Measurements from ENCODE around the gene ACVR1C.
A peak's percentile ranks its signal among the peaks of the same experiment; 100 is the strongest.
"Not testable (repeated sequence)": the region's sequence is repeated elsewhere in the genome, so short reads cannot be mapped to it uniquely, and the experiment has no call there.

Gene ACVR1C

DNA sequence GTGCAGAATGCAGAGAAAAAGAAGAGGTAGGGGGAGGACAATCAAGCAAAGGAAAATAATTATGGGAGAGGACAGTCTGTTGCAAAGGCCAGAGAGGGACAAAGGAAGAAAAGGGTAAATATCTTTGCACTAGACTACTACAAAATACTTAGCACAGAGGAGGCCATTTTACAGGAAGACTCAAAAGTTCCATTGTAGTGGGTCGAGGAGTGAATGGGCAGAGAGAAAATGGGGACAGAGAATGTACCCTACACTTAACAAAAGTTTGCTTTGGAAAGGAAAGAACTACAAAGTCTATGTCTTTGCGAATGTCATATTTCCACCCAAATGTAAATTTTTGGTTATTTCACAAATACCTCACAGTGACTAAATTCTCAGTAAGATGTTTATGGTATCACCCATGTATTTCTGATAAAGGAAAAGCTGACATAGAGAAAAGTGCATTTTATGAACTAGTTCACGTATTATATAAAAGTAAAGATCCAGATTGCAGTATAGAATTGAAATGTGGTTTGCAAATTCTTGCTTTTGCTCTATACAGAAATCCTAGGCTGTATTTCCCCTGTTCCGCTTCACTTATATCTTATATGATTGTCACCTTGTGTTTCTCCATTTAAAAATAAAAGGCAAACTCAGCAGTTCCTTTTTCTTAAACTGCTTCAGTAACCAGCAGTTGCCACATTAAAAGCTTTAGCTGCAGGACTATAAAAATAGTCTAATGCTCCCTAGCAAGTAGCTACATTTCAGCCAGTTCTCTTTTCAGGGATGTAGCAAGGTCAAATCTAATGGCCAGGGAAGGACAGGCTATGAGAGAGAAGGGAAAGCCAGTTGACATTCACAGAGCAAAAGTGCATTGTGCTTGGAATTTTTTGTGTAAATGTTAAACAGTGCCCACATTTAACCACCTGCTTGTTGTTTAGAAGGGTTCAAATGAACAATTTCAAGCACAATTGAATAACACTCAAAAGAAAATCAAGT, 105.1 kb downstream of the ACVR1C start:
- Mint-ChIP-seq H3K4me3 (no peak overlapping the region), H3K36me3 (ENCODE audit: low read depth) (no peaks in the 10 kb centered on the region), H3K27ac (peak overlapping the region in 1 of 3 experiments; percentile 40), H3K4me1 (no peaks in the 10 kb centered on the region), H3K9me3 (no peaks in the 10 kb centered on the region), H3K27me3 (ENCODE audit: low read depth) (peaks cover 4% of the 10 kb centered on the region)
- TF ChIP-seq, protein P1, sequence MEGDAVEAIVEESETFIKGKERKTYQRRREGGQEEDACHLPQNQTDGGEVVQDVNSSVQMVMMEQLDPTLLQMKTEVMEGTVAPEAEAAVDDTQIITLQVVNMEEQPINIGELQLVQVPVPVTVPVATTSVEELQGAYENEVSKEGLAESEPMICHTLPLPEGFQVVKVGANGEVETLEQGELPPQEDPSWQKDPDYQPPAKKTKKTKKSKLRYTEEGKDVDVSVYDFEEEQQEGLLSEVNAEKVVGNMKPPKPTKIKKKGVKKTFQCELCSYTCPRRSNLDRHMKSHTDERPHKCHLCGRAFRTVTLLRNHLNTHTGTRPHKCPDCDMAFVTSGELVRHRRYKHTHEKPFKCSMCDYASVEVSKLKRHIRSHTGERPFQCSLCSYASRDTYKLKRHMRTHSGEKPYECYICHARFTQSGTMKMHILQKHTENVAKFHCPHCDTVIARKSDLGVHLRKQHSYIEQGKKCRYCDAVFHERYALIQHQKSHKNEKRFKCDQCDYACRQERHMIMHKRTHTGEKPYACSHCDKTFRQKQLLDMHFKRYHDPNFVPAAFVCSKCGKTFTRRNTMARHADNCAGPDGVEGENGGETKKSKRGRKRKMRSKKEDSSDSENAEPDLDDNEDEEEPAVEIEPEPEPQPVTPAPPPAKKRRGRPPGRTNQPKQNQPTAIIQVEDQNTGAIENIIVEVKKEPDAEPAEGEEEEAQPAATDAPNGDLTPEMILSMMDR (IDR thresholded peaks at IDR 0.05; ENCODE audit: unreplicated experiment in 3 of 3) = no peak

- not testable (repeated sequence) for H3K27me3 Mint-ChIP-seq (ENCODE audit: low read depth); H3K4me3 Mint-ChIP-seq; H3K4me1 Mint-ChIP-seq; H3K9me3 Mint-ChIP-seq; H3K36me3 Mint-ChIP-seq (ENCODE audit: low read depth); H3K27ac Mint-ChIP-seq
Measured at GRCh38 chr2:157514966-157515365, 113.7 kb downstream of the ACVR1C start.

DNA sequence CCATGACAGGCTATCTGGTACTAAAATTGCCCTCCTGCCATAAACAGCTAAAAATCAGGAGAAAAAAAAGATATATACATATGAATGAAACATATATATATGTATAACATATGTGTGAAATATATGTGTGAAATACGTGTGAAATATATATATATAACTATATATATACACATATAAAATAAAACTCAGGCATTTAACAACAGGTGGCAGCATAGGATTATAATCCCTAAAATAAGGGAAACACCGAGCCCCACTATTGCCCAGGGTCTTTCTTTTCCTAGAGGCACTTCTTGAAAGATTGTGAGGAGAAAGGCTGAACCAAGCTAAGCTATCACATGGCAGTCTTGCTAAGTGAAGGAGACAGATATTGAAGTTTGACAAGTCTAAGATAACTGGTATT, 118.9 kb downstream of the ACVR1C start:
- Mint-ChIP-seq H3K36me3 (ENCODE audit: low read depth) (no peaks in the 10 kb centered on the region), H3K9me3 (peaks cover 9% of the 10 kb centered on the region), H3K27me3 (ENCODE audit: low read depth) (no peaks in the 10 kb centered on the region)

GRCh38 chr2:157508676-157509075, 120.0 kb downstream of the ACVR1C start:
- Mint-ChIP-seq H3K36me3 (ENCODE audit: low read depth) (no peaks in the 10 kb centered on the region), H3K27ac (no peak overlapping the region), H3K27me3 (ENCODE audit: low read depth) (no peaks in the 10 kb centered on the region), H3K4me3 (no peak overlapping the region), H3K9me3 (peaks cover 13% of the 10 kb centered on the region), H3K4me1 (no peaks in the 10 kb centered on the region)
- TF ChIP-seq, protein P1 (IDR thresholded peaks at IDR 0.05; ENCODE audit: unreplicated experiment in 3 of 3) = no peak

More for the DNA sequence above, 118.9 kb downstream of the ACVR1C start:
- no peaks in the 10 kb centered on the region for H3K4me1 Mint-ChIP-seq
- no peak overlapping the region for H3K27ac Mint-ChIP-seq
- TF ChIP-seq, protein P1 (IDR thresholded peaks at IDR 0.05; ENCODE audit: unreplicated experiment in 3 of 3) = peak in 1 of 3 experiments; percentile 15
- no peak overlapping the region for H3K4me3 Mint-ChIP-seq

- Mint-ChIP-seq H3K4me3 (no peak overlapping the region), H3K27ac (no peak overlapping the region), H3K4me1 (no peaks in the 10 kb centered on the region), H3K36me3 (ENCODE audit: low read depth) (no peaks in the 10 kb centered on the region), H3K9me3 (peaks cover 13% of the 10 kb centered on the region), H3K27me3 (ENCODE audit: low read depth) (no peaks in the 10 kb centered on the region)
- TF ChIP-seq, protein P1 (IDR thresholded peaks at IDR 0.05; ENCODE audit: unreplicated experiment in 3 of 3) = no peak
Measured at GRCh38 chr2:157506586-157506985, 122.1 kb downstream of the ACVR1C start.

DNA sequence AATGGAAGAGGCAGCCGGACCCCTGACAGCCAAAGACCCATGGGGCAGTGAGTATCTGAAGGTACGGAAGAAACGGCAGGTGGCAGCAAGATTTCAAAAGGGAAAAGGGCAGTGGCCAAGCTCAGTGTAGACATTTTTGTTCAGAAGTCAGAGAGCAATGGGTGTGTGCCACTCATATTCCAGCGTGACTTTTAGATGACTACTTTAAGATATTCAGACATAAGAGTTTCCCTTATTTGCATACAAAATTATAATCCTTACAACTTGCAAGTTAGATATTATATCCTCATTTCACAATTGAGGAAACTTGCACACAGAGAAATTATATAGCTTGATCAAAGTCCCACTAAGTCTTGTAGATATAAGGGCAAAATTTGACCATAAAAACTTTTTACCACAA, 124.0 kb downstream of the ACVR1C start:
- Mint-ChIP-seq H3K4me3 (no peak overlapping the region), H3K9me3 (peaks cover 13% of the 10 kb centered on the region), H3K27ac (no peak overlapping the region), H3K36me3 (ENCODE audit: low read depth) (no peaks in the 10 kb centered on the region), H3K4me1 (no peaks in the 10 kb centered on the region), H3K27me3 (ENCODE audit: low read depth) (no peaks in the 10 kb centered on the region)
- TF ChIP-seq, protein P1 (IDR thresholded peaks at IDR 0.05; ENCODE audit: unreplicated experiment in 3 of 3) = no peak

Data from nephron (organoid).